SU-DHL-6 (cell line): ENCODE measurements around the gene TELO2.

ENCODE experiments used
- CTCF ChIP-seq: fragments of 200-600 bp; sonication (generic); IDR thresholded peaks from one replicate; pipeline ENCODE4 v1.5.1; 2017; ENCODE audit warnings: antibody characterized with exemption, mild to moderate bottlenecking, low read length, moderate library complexity; ENCODE audit not compliant: insufficient read depth, poor library complexity, severe bottlenecking
- EZH2phosphoT487 ChIP-seq: fragments of 200-600 bp; sonication (generic), shearing (Covaris generic); conservative IDR thresholded peaks from 2 replicates; pipeline ENCODE4 v1.6.1; 2018; ENCODE audit warnings: mild to moderate bottlenecking, antibody characterized with exemption, low read length, moderate library complexity, mixed read lengths

GRCh38 chr16:1474082-1474795, 18.9 kb upstream of the TELO2 start:
- TF ChIP-seq EZH2phosphoT487, result no peak
- TF ChIP-seq CTCF, result no peak
